Measurements from ENCODE around the gene ABCG2. TPM values are rescaled to one million over a fixed set of nuclear protein-coding genes. Genes with fewer than 3 reads are reported as not detected.

The ABCG2 gene
- total RNA-seq, 1 experiment from 2014 or later = not detected

GRCh38 chr4:88179261-88179660, 20.8 kb upstream of the ABCG2 start:
- Histone ChIP-seq H3K4me1 (ENCODE audit: insufficient read depth, low read length, poor library complexity, severe bottlenecking) (no peaks in the 10 kb centered on the region), H3K9me3 (ENCODE audit: low read depth, low read length, poor library complexity, severe bottlenecking) (no peaks in the 10 kb centered on the region), H3K4me3 (ENCODE audit: low read depth, low read length, poor library complexity, severe bottlenecking) (no peak overlapping the region), H3K27ac (ENCODE audit: low read depth, low read length, poor library complexity, severe bottlenecking) (no peak overlapping the region), H3K27me3 (replicated peaks; ENCODE audit: insufficient read depth, low read depth, low read length, poor library complexity) (no peaks in the 10 kb centered on the region), H3K36me3 (ENCODE audit: insufficient read depth, low read length, poor library complexity, severe bottlenecking) (no peaks in the 10 kb centered on the region)
- no TSS peak for BruUV-seq (replicated peaks)
- ChIA-PET POLR2A (ENCODE audit: low non-redundant PET) (no interaction called here), CTCF (no interaction called here)
- no peak for TF ChIP-seq EZH2 (IDR thresholded peaks at IDR 0.05; ENCODE audit: borderline replicate concordance, low read depth, low read length, poor library complexity, severe bottlenecking)
- TF ChIP-seq, protein P1, sequence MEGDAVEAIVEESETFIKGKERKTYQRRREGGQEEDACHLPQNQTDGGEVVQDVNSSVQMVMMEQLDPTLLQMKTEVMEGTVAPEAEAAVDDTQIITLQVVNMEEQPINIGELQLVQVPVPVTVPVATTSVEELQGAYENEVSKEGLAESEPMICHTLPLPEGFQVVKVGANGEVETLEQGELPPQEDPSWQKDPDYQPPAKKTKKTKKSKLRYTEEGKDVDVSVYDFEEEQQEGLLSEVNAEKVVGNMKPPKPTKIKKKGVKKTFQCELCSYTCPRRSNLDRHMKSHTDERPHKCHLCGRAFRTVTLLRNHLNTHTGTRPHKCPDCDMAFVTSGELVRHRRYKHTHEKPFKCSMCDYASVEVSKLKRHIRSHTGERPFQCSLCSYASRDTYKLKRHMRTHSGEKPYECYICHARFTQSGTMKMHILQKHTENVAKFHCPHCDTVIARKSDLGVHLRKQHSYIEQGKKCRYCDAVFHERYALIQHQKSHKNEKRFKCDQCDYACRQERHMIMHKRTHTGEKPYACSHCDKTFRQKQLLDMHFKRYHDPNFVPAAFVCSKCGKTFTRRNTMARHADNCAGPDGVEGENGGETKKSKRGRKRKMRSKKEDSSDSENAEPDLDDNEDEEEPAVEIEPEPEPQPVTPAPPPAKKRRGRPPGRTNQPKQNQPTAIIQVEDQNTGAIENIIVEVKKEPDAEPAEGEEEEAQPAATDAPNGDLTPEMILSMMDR (conservative IDR thresholded peaks at IDR 0.05; ENCODE audit: low read depth, low read length) = no peak
- intact Hi-C loops (cut with micrococcal nuclease; ENCODE audit: unreplicated experiment) = no loop called here
- no peak for DNase-seq (ENCODE audit: low spot score)

DNA sequence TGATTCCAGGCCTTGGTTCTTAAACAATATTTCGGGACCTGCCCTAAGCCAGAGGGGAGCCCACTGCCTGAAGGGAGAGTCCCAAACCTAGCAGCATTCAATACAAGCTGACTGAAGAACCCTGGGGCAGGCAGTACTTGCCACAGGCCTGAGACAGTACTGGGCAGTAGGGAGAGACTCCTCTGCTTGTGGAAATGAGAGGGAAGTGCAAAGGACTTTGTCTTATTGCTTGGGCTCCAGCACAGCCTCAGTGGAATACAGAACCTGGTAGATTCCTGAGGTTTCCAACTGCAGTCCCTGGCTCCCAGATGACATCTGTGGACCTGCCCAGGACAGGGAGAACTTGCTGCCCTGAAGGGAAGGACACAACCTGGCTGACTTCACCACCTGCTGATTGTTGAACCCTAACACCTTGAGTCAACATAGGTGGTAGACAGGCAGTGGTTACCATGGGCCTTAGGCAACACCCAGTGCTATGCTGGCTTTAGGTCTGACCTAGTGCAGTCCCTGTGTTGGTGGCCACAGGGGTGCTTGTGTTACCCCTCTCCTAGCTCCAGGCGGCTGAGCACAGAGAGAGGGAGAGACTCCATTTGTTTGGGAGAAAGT, 20.3 kb upstream of the ABCG2 start:
- ChIA-PET POLR2A (ENCODE audit: low non-redundant PET) (no interaction called here), CTCF (no interaction called here)
- TF ChIP-seq, protein P1 (conservative IDR thresholded peaks at IDR 0.05; ENCODE audit: low read depth, low read length) = no peak
- no peak for TF ChIP-seq EZH2 (IDR thresholded peaks at IDR 0.05; ENCODE audit: borderline replicate concordance, low read depth, low read length, poor library complexity, severe bottlenecking)
- Histone ChIP-seq H3K4me1 (ENCODE audit: insufficient read depth, low read length, poor library complexity, severe bottlenecking) (no peaks in the 10 kb centered on the region), H3K27me3 (replicated peaks; ENCODE audit: insufficient read depth, low read depth, low read length, poor library complexity) (no peaks in the 10 kb centered on the region), H3K27ac (ENCODE audit: low read depth, low read length, poor library complexity, severe bottlenecking) (no peak overlapping the region), H3K9me3 (ENCODE audit: low read depth, low read length, poor library complexity, severe bottlenecking) (no peaks in the 10 kb centered on the region), H3K36me3 (ENCODE audit: insufficient read depth, low read length, poor library complexity, severe bottlenecking) (no peaks in the 10 kb centered on the region), H3K4me3 (ENCODE audit: low read depth, low read length, poor library complexity, severe bottlenecking) (no peak overlapping the region)
- no peak for DNase-seq (ENCODE audit: low spot score)
- no TSS peak for BruUV-seq (replicated peaks)
- intact Hi-C loops (cut with micrococcal nuclease; ENCODE audit: unreplicated experiment) = no loop called here

GRCh38 chr4:88177983-88178625, 19.7 kb upstream of the ABCG2 start:
- Histone ChIP-seq H3K4me1 (ENCODE audit: insufficient read depth, low read length, poor library complexity, severe bottlenecking) (no peaks in the 10 kb centered on the region), H3K9me3 (ENCODE audit: low read depth, low read length, poor library complexity, severe bottlenecking) (no peaks in the 10 kb centered on the region), H3K27me3 (replicated peaks; ENCODE audit: insufficient read depth, low read depth, low read length, poor library complexity) (no peaks in the 10 kb centered on the region), H3K27ac (ENCODE audit: low read depth, low read length, poor library complexity, severe bottlenecking) (no peak overlapping the region), H3K4me3 (ENCODE audit: low read depth, low read length, poor library complexity, severe bottlenecking) (no peak overlapping the region), H3K36me3 (ENCODE audit: insufficient read depth, low read length, poor library complexity, severe bottlenecking) (no peaks in the 10 kb centered on the region)
- peak; percentile 36 for DNase-seq (ENCODE audit: low spot score)
- TF ChIP-seq EZH2 (IDR thresholded peaks at IDR 0.05; ENCODE audit: borderline replicate concordance, low read depth, low read length, poor library complexity, severe bottlenecking) = no peak
- TF ChIP-seq, protein P1 (conservative IDR thresholded peaks at IDR 0.05; ENCODE audit: low read depth, low read length) = no peak
- POLR2A ChIA-PET (ENCODE audit: low non-redundant PET) = no interaction called here
- no TSS peak for BruUV-seq (replicated peaks)
- CTCF ChIA-PET = no interaction called here
- intact Hi-C loops (cut with micrococcal nuclease; ENCODE audit: unreplicated experiment) = no loop called here
